Stimulated activated CD8-positive, alpha-beta memory T cell treated with anti-CD3 and anti-CD28 coated beads, Interleukin-2, amount 100 ng/mL, for 1 hour (primary cell): Measurements from ENCODE around the gene GTF2IRD1.
"Not testable (repeated sequence)": the region's sequence is repeated elsewhere in the genome, so short reads cannot be mapped to it uniquely, and the experiment has no call there.

ENCODE experiments used
- DNase-seq, 2 donors: peaks; one replicate each; pipeline ENCODE4 v3.0.0-alpha.2; 2020; ENCODE audit warnings: low read depth in 2 of 2

The GTF2IRD1 gene

GRCh38 chr7:74466196-74466813 lies 12.6 kb downstream of the GTF2IRD1 start:
- DNase-seq = no peak

GRCh38 chr7:74467876-74468275 lies 14.2 kb downstream of the GTF2IRD1 start:
- DNase-seq = no peak

GRCh38 chr7:74470504-74470903 lies 16.8 kb downstream of the GTF2IRD1 start:
- DNase-seq = no peak

- DNase-seq = no peak
These were observed 19.4 kb downstream of the GTF2IRD1 start for GRCh38 chr7:74473116-74473515.

- DNase-seq = no peak
These were observed 20.7 kb downstream of the GTF2IRD1 start for GRCh38 chr7:74474271-74474865.

GRCh38 chr7:74475243-74475986 lies 21.7 kb downstream of the GTF2IRD1 start:
- DNase-seq = no peak

GRCh38 chr7:74475987-74476350 lies 22.3 kb downstream of the GTF2IRD1 start:
- no peak for DNase-seq

- no peak for DNase-seq
These were observed 22.9 kb downstream of the GTF2IRD1 start for GRCh38 chr7:74476626-74477025.

- no peak for DNase-seq
These were observed 25.0 kb downstream of the GTF2IRD1 start for GRCh38 chr7:74478671-74479065.

GRCh38 chr7:74479066-74479781 lies 25.5 kb downstream of the GTF2IRD1 start:
- DNase-seq = no peak

- DNase-seq = no peak
These were observed 26.5 kb downstream of the GTF2IRD1 start for GRCh38 chr7:74479961-74480829.

GRCh38 chr7:74480861-74481417 lies 27.2 kb downstream of the GTF2IRD1 start:
- no peak for DNase-seq

GRCh38 chr7:74481458-74482196 lies 27.9 kb downstream of the GTF2IRD1 start:
- no peak for DNase-seq

GRCh38 chr7:74482197-74482467 lies 28.4 kb downstream of the GTF2IRD1 start:
- no peak for DNase-seq

GRCh38 chr7:74482629-74483401 lies 29.1 kb downstream of the GTF2IRD1 start:
- DNase-seq = no peak

- DNase-seq = no peak
These were observed 30.0 kb downstream of the GTF2IRD1 start for GRCh38 chr7:74483402-74484336.

- DNase-seq = no peak
These were observed 31.9 kb downstream of the GTF2IRD1 start for GRCh38 chr7:74485611-74486010.

GRCh38 chr7:74488518-74489030 lies 34.9 kb downstream of the GTF2IRD1 start:
- DNase-seq = not testable (repeated sequence)
